Measurements from ENCODE around the gene TPT1.
"Not testable (repeated sequence)": the region's sequence is repeated elsewhere in the genome, so short reads cannot be mapped to it uniquely, and the experiment has no call there.

The TPT1 gene

GRCh38 chr13:45376651-45377050, 35.7 kb upstream of the TPT1 start:
- not testable (repeated sequence) for H3K4me1 Mint-ChIP-seq (ENCODE audit: low read depth in 2 of 2)

DNA sequence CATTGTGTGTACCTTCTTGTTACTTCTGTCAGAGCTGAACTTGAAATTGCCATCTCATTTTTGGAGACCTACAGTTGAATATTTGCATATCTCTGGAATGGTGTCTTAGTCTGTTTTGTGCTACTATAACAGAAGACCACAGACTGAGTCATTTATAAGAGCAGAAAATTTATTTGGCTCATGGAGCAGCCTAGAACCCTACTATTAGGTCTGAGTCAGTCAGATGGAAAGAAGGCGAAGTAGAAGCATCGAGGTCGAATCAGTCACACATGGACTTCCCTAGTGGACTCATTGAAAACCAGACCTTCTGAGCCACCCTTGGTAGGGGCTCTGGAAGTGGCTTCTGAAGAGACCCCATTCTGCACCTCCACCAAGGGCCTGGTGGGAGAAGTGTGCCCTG, 33.9 kb upstream of the TPT1 start:
- ATAC-seq (replicated peaks) (no peak), DNase-seq (no peak)
- Mint-ChIP-seq H3K4me1 (ENCODE audit: low read depth in 2 of 2) (peaks cover 2 to 8% of the 10 kb centered on the region in 2 donors), H3K36me3 (ENCODE audit: insufficient read depth) (no peaks in the 10 kb centered on the region), H3K27ac (no peak overlapping the region), H3K27me3 (no peaks in the 10 kb centered on the region), H3K4me3 (no peak overlapping the region), H3K9me3 (no peaks in the 10 kb centered on the region)

More at GRCh38 chr13:45376651-45377050, 35.7 kb upstream of the TPT1 start:
- H3K27ac Mint-ChIP-seq; H3K36me3 Mint-ChIP-seq (ENCODE audit: insufficient read depth); DNase-seq; H3K27me3 Mint-ChIP-seq; H3K9me3 Mint-ChIP-seq; ATAC-seq (replicated peaks); H3K4me3 Mint-ChIP-seq: not testable (repeated sequence)

DNA sequence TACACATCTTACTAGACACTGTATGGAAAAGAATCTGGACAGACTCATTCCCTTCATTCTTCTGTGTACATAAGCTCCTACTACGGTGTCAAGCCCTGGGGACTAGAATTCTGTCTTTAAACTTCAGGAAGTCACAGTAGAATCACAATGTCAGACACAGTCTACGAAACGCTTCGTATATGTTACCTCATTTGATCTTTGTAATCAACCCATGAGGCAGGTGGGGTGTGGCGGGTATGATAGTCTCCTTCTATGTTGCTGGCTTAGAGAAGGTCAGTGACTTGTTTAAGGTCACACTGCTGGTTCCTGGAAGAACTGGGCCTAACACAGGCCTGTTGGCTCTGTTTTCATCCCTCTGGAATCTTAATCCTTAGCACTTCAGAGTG, 32.2 kb upstream of the TPT1 start:
- Mint-ChIP-seq H3K36me3 (ENCODE audit: insufficient read depth) (no peaks in the 10 kb centered on the region), H3K9me3 (no peaks in the 10 kb centered on the region), H3K27me3 (no peaks in the 10 kb centered on the region), H3K4me3 (no peak overlapping the region), H3K27ac (peak overlapping the region in 1 of 2 donors; percentile 54), H3K4me1 (ENCODE audit: low read depth in 2 of 2) (peaks cover 14 to 16% of the 10 kb centered on the region in 2 donors)
- ATAC-seq (replicated peaks) (no peak), DNase-seq (no peak)

DNA sequence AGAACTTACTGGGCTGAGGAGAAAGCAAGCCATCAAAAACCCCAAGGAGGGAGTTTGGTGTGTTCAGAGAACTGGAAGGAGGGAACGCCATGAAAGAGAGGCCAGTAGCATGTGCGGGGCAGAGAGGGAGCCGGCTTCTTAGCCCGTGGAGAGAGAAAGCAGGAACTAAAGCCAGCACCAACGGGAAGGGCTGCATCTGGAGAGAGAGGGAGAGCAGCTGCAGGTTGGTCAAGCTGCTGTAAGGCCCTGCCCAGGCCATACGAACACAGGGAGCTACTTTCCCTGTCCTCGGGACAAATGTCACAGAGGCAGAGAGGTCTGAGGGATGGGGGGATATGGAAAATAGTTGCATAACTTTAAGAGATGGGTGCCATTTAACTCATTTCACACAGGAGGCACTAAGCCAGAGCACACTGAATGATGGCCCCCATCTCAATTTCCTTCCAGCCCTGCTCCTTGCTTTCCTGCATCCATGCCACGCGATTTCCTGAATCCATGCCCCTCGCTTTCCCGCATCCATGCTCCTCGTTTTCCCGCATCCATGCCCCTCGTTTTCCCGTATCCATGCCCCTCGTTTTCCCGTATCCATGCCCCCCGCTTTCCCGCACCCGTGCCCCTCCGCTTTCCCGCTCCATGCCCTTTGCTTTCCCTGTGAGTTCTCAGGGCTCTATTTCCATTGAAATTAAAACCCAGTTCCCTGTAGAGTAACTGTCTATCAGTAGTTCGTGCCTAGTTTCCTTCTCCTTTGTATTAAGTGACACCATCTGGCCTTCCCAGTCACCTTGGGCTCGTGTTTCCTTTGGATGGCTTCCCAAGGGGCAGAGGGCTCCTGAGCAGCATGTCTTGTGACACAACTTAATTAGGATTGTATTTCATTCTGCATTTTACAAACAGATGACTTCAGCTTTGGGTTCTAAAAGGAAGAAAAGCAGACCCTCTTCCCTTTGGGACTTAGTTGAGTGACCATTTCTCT, 31.5 kb upstream of the TPT1 start:
- ATAC-seq (replicated peaks) (no peak), DNase-seq (no peak)
- H3K4me1 Mint-ChIP-seq (ENCODE audit: low read depth in 2 of 2), result peaks cover 17 to 22% of the 10 kb centered on the region in 2 donors
- peak overlapping the region in 1 of 2 donors; percentile 54 for H3K27ac Mint-ChIP-seq
- H3K36me3 Mint-ChIP-seq (ENCODE audit: insufficient read depth), result no peaks in the 10 kb centered on the region
- H3K4me3 Mint-ChIP-seq, result no peak overlapping the region
- no peaks in the 10 kb centered on the region for H3K27me3 Mint-ChIP-seq
- H3K9me3 Mint-ChIP-seq, result no peaks in the 10 kb centered on the region

- H3K4me3 Mint-ChIP-seq, result peak overlapping the region in 1 of 2 donors; percentile 43
- H3K4me1 Mint-ChIP-seq (ENCODE audit: low read depth in 2 of 2), result peaks cover 22 to 32% of the 10 kb centered on the region in 2 donors
- no peak for ATAC-seq (replicated peaks)
- no peaks in the 10 kb centered on the region for H3K9me3 Mint-ChIP-seq
- H3K36me3 Mint-ChIP-seq (ENCODE audit: insufficient read depth), result no peaks in the 10 kb centered on the region
- DNase-seq, result peak; percentile 32 to 50 (median 47)
- no peaks in the 10 kb centered on the region for H3K27me3 Mint-ChIP-seq
- peak overlapping the region in 1 of 2 donors; percentile 72 for H3K27ac Mint-ChIP-seq
Observed at GRCh38 chr13:45370922-45371406, 30.0 kb upstream of the TPT1 start.

GRCh38 chr13:45369116-45369515, 28.1 kb upstream of the TPT1 start:
- H3K27ac Mint-ChIP-seq, result peak overlapping the region; percentile 54 to 85
- H3K4me1 Mint-ChIP-seq (ENCODE audit: low read depth in 2 of 2), result peaks cover 22 to 32% of the 10 kb centered on the region in 2 donors
- H3K36me3 Mint-ChIP-seq (ENCODE audit: insufficient read depth), result peaks cover 3% of the 10 kb centered on the region

DNA sequence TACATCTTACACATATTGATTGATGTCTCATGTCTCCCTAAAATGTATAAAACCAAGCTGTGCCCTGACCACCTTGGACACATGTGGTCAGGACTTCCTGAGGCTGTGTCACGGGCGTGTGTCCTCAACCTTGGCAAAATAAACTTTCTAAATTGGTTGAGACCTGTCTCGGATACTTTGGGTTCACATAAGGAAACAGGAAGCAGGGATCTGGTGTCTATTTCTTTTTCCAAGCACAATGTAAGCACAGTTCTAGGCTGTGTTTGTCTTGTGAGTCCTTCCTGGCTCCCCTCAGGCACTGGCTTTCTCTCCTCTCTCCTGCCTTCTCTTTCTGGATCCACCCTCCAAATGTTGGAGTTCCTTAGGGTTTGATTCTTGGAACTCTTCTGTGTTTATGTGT, 27.6 kb upstream of the TPT1 start:
- Mint-ChIP-seq H3K36me3 (ENCODE audit: insufficient read depth) (peaks cover 3% of the 10 kb centered on the region), H3K27me3 (no peaks in the 10 kb centered on the region), H3K27ac (peak overlapping the region; percentile 67 to 81), H3K9me3 (no peaks in the 10 kb centered on the region), H3K4me1 (ENCODE audit: low read depth in 2 of 2) (peaks cover 22 to 35% of the 10 kb centered on the region in 2 donors), H3K4me3 (peak overlapping the region; percentile 1 to 24)
- ATAC-seq (replicated peaks) (no peak), DNase-seq (no peak)

More at GRCh38 chr13:45369116-45369515, 28.1 kb upstream of the TPT1 start:
- Mint-ChIP-seq H3K4me3 (peak overlapping the region in 1 of 2 donors; percentile 27), H3K27me3 (no peaks in the 10 kb centered on the region), H3K9me3 (no peaks in the 10 kb centered on the region)
- no peak for DNase-seq
- ATAC-seq (replicated peaks), result no peak

- DNase-seq, result no peak
- peak overlapping the region; percentile 67 to 81 for H3K27ac Mint-ChIP-seq
- H3K27me3 Mint-ChIP-seq, result no peaks in the 10 kb centered on the region
- no peaks in the 10 kb centered on the region for H3K9me3 Mint-ChIP-seq
- ATAC-seq (replicated peaks), result no peak
- H3K36me3 Mint-ChIP-seq (ENCODE audit: insufficient read depth), result peaks cover 3% of the 10 kb centered on the region
- peaks cover 22 to 38% of the 10 kb centered on the region in 2 donors for H3K4me1 Mint-ChIP-seq (ENCODE audit: low read depth in 2 of 2)
- peak overlapping the region; percentile 39 to 45 for H3K4me3 Mint-ChIP-seq
Observed at GRCh38 chr13:45368005-45368404, 27.0 kb upstream of the TPT1 start.

- Mint-ChIP-seq H3K27ac (peak overlapping the region; percentile 67 to 81), H3K27me3 (no peaks in the 10 kb centered on the region), H3K4me3 (peak overlapping the region; percentile 39 to 45), H3K4me1 (ENCODE audit: low read depth in 2 of 2) (peaks cover 25 to 41% of the 10 kb centered on the region in 2 donors), H3K36me3 (ENCODE audit: insufficient read depth) (peaks cover 3% of the 10 kb centered on the region), H3K9me3 (no peaks in the 10 kb centered on the region)
- ATAC-seq (replicated peaks) (peak; percentile 100), DNase-seq (peak; percentile 75 to 81 (median 77))
Observed at GRCh38 chr13:45367358-45367757, 26.4 kb upstream of the TPT1 start.

DNA sequence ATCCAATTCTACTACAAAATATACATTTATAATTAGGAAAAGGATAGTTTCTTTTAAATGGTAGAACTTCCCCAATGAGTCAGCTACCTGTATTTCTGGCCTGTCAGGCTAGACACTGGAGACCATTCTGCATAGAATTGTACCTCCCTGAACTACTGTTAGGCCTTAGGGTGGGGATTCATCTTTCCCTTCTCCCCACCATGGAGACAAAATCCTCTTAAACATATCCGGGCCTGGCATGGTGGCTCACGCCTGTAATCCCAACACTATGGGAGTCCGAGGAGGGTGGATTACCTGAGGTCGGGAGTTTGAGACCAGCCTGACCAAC, 24.5 kb upstream of the TPT1 start:
- DNase-seq (no peak), ATAC-seq (replicated peaks) (no peak)
- no peak overlapping the region for H3K4me3 Mint-ChIP-seq
- no peaks in the 10 kb centered on the region for H3K27me3 Mint-ChIP-seq
- H3K4me1 Mint-ChIP-seq (ENCODE audit: low read depth in 2 of 2), result peaks cover 26 to 49% of the 10 kb centered on the region in 2 donors
- H3K36me3 Mint-ChIP-seq (ENCODE audit: insufficient read depth), result peaks cover 7% of the 10 kb centered on the region
- H3K9me3 Mint-ChIP-seq, result no peaks in the 10 kb centered on the region
- no peak overlapping the region for H3K27ac Mint-ChIP-seq

GRCh38 chr13:45364876-45365557, 24.0 kb upstream of the TPT1 start:
- peak overlapping the region in 1 of 2 donors; percentile 84 for H3K27ac Mint-ChIP-seq
- no peaks in the 10 kb centered on the region for H3K27me3 Mint-ChIP-seq
- H3K4me3 Mint-ChIP-seq, result no peak overlapping the region
- peaks cover 9% of the 10 kb centered on the region for H3K36me3 Mint-ChIP-seq (ENCODE audit: insufficient read depth)
- peaks cover 26 to 48% of the 10 kb centered on the region in 2 donors for H3K4me1 Mint-ChIP-seq (ENCODE audit: low read depth in 2 of 2)
- DNase-seq (no peak), ATAC-seq (replicated peaks) (no peak)
- no peaks in the 10 kb centered on the region for H3K9me3 Mint-ChIP-seq

GRCh38 chr13:45362939-45363338, 22.0 kb upstream of the TPT1 start:
- DNase-seq (no peak), ATAC-seq (replicated peaks) (no peak)
- Mint-ChIP-seq H3K27ac (peak overlapping the region; percentile 15 to 81), H3K4me3 (no peak overlapping the region), H3K36me3 (ENCODE audit: insufficient read depth) (peaks cover 19% of the 10 kb centered on the region), H3K9me3 (no peaks in the 10 kb centered on the region), H3K27me3 (no peaks in the 10 kb centered on the region), H3K4me1 (ENCODE audit: low read depth in 2 of 2) (peaks cover 20 to 31% of the 10 kb centered on the region in 2 donors)

DNA sequence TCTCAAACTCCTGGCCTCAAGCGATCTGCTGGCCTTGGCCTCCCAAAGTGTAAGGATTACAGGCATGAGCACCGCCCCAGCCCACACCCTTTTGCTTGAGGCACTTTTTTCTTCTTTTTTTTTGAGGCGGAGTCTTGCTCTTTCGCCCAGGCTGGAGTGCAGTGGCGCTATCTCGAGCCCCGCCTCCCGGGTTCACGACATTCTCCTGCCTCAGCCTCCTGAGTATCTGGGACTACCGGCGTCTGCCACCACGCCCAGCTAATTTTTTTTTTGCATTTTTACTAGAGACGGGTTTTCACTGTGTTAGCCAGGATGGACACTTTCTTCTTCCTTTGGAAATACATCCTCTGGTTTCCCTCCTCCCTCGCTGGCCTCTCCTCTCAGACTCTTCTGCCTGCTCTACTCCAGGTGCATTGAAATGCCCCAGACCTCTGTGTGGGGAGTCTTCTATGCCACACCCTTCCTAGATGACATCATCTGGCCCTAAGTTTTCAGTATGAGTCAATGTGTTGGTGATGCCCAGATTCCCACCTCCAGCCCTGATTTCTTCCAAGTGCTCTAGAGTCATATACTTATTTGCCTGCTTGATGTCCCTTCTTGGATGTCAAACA, 20.7 kb upstream of the TPT1 start:
- Mint-ChIP-seq H3K36me3 (ENCODE audit: insufficient read depth) (peaks cover 27% of the 10 kb centered on the region), H3K27ac (peak overlapping the region in 1 of 2 donors; percentile 41), H3K4me1 (ENCODE audit: low read depth in 2 of 2) (peaks cover 17 to 26% of the 10 kb centered on the region in 2 donors), H3K27me3 (no peaks in the 10 kb centered on the region), H3K4me3 (no peak overlapping the region), H3K9me3 (no peaks in the 10 kb centered on the region)
- DNase-seq (no peak), ATAC-seq (replicated peaks) (no peak)

All from effector memory CD8-positive, alpha-beta T cell (primary cell).